Fibroblast of lung (primary cell): ENCODE measurements around the gene HK3. TPM values are rescaled to one million over a fixed set of nuclear protein-coding genes. Genes with fewer than 3 reads are reported as not detected.

Source experiments
- DNase-seq, 2 donors: peaks; one replicate each; pipeline versions ENCODE4 v3.0.0 to v3.0.0-alpha.2; 2010; ENCODE audit warnings: low read depth in 2 of 2
- H2AFZ ChIP-seq: 2 replicates; pipeline ENCODE4 v1.5.1; 2012; ENCODE audit warnings: low read length, control low read depth, inconsistent platforms
- H3K27ac ChIP-seq: 2 replicates; pipeline ENCODE4 v1.5.1; 2011; ENCODE audit warnings: low read length, control low read depth; ENCODE audit not compliant: insufficient read depth
- H3K27me3 ChIP-seq: 2 replicates; pipeline ENCODE4 v1.5.1; 2011; ENCODE audit warnings: mild to moderate bottlenecking, low read length; ENCODE audit not compliant: control insufficient read depth, insufficient read depth
- H3K36me3 ChIP-seq: 2 replicates; pipeline ENCODE4 v1.5.1; 2011; ENCODE audit warnings: low read length; ENCODE audit not compliant: control insufficient read depth, insufficient read depth
- H3K4me1 ChIP-seq: 2 replicates; pipeline ENCODE4 v1.5.1; 2011; ENCODE audit warnings: low read length; ENCODE audit not compliant: control insufficient read depth, insufficient read depth; ENCODE audit errors: extremely low read depth
- H3K4me2 ChIP-seq: 2 replicates; pipeline ENCODE4 v1.5.1; 2011; ENCODE audit warnings: low read length, control low read depth; ENCODE audit not compliant: insufficient read depth; ENCODE audit errors: extremely low read depth
- H3K4me3 ChIP-seq, 4 experiments: fragments of 200-600 bp in 1 of 4; sonication (generic) in 1 of 4; replicated peaks in 1 of 4; 2 replicates each; pipeline ENCODE4 v1.5.1; 2011 to 2016; ENCODE audit warnings: low read length in 4 of 4, low read depth in 3 of 4, mild to moderate bottlenecking in 3 of 4, control low read depth in 2 of 4, inconsistent platforms in 1 of 4, mixed read lengths in 1 of 4; ENCODE audit not compliant: insufficient read depth in 1 of 4; ENCODE audit errors: control extremely low read depth in 1 of 4
- H3K79me2 ChIP-seq: 2 replicates; pipeline ENCODE4 v1.5.1; 2012; ENCODE audit warnings: mild to moderate bottlenecking, low read length, inconsistent platforms; ENCODE audit not compliant: control insufficient read depth, insufficient read depth
- H3K9ac ChIP-seq: 2 replicates; pipeline ENCODE4 v1.5.1; 2011; ENCODE audit warnings: mild to moderate bottlenecking, low read length, control low read depth; ENCODE audit not compliant: insufficient read depth
- H3K9me3 ChIP-seq: 2 replicates; pipeline ENCODE4 v1.5.1; 2012; ENCODE audit warnings: low read depth, low read length; ENCODE audit not compliant: control insufficient read depth, insufficient read depth
- H4K20me1 ChIP-seq: 2 replicates; pipeline ENCODE4 v1.5.1; 2011; ENCODE audit warnings: low read length; ENCODE audit not compliant: control insufficient read depth, insufficient read depth; ENCODE audit errors: extremely low read depth
- EZH2 ChIP-seq: IDR thresholded peaks from 2 replicates; pipeline ENCODE4 v1.5.1; 2012; ENCODE audit warnings: low read length, control low read depth, mild to moderate bottlenecking; ENCODE audit errors: missing control alignments
- polyA plus RNA-seq, 2 donors: library from polyadenylated mRNA; depleted of rRNA in 1 of 2; stranded (reverse) in 1 of 2; unstranded in 1 of 2; fragments of >200 nt; gene quantifications; 2 replicates each; pipeline ENCODE4 v1.2.1, GENCODE V29; 2011 to 2012; ENCODE audit warnings: missing spikeins in 1 of 2
- total RNA-seq: library from RNA; depleted of rRNA; stranded (reverse); fragments of >200 nt; gene quantifications from 2 replicates; pipeline ENCODE4 v1.2.1, GENCODE V29; 2014
- TF ChIP-seq, protein P1 (sequence below), 2 donors: IDR thresholded peaks in 1 of 2; conservative IDR thresholded peaks in 1 of 2; 1 replicate in 1 of 2; 2 replicates in 1 of 2; pipeline ENCODE4 v1.5.1; 2011 to 2012; ENCODE audit warnings: low read length in 2 of 2, control low read depth in 1 of 2, inconsistent platforms in 1 of 2, low read depth in 1 of 2, mild to moderate bottlenecking in 1 of 2

HK3 gene
- total and polyA plus RNA-seq, 2 donors (not counting 1 experiment from before 2014, with no cell fraction given), result not detected

DNA sequence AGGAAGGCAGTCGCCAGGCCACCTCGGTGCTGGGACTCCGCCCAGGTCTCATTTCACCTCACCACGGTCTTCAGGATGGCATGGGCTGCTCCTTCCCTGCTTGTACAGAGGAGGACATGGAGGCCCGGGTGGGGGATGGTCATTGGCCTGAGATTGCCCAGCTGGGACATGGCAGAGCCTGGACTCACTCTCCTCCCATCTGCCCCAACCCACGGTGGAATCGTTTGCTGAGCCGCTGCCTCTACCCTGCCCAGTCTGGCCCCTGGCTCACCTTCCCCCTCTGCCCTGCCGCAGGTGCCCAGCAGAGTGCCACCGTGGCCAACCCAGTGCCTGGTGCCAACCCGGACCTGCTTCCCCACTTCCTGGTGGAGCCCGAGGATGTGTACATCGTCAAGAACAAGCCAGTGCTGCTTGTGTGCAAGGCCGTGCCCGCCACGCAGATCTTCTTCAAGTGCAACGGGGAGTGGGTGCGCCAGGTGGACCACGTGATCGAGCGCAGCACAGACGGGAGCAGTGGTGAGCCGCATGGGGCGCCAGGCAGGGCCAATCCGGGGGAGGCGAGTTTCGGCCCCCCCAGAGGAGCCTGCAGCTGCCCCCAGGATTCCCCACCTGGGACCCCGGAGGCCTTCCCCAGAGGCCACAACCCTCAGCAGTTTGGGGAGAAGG, 36.7 kb downstream of the HK3 start:
- TF ChIP-seq, protein P1, sequence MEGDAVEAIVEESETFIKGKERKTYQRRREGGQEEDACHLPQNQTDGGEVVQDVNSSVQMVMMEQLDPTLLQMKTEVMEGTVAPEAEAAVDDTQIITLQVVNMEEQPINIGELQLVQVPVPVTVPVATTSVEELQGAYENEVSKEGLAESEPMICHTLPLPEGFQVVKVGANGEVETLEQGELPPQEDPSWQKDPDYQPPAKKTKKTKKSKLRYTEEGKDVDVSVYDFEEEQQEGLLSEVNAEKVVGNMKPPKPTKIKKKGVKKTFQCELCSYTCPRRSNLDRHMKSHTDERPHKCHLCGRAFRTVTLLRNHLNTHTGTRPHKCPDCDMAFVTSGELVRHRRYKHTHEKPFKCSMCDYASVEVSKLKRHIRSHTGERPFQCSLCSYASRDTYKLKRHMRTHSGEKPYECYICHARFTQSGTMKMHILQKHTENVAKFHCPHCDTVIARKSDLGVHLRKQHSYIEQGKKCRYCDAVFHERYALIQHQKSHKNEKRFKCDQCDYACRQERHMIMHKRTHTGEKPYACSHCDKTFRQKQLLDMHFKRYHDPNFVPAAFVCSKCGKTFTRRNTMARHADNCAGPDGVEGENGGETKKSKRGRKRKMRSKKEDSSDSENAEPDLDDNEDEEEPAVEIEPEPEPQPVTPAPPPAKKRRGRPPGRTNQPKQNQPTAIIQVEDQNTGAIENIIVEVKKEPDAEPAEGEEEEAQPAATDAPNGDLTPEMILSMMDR (conservative IDR thresholded peaks at IDR 0.05 in 1 of 2, IDR thresholded peaks at IDR 0.05 in 1 of 2; ENCODE audit: low read depth in 1 of 2, low read length in 2 of 2), result no peak
- no peak for TF ChIP-seq EZH2
- Histone ChIP-seq H3K4me3 (no peak overlapping the region), H3K4me2 (no peak overlapping the region), H3K9ac (no peak overlapping the region), H3K9me3 (no peaks in the 10 kb centered on the region), H2AFZ (no peak overlapping the region), H3K27me3 (peaks cover 16% of the 10 kb centered on the region), H3K27ac (no peak overlapping the region), H3K36me3 (no peaks in the 10 kb centered on the region), H4K20me1 (no peaks in the 10 kb centered on the region), H3K4me1 (no peaks in the 10 kb centered on the region), H3K79me2 (no peaks in the 10 kb centered on the region)
- no peak for DNase-seq

DNA sequence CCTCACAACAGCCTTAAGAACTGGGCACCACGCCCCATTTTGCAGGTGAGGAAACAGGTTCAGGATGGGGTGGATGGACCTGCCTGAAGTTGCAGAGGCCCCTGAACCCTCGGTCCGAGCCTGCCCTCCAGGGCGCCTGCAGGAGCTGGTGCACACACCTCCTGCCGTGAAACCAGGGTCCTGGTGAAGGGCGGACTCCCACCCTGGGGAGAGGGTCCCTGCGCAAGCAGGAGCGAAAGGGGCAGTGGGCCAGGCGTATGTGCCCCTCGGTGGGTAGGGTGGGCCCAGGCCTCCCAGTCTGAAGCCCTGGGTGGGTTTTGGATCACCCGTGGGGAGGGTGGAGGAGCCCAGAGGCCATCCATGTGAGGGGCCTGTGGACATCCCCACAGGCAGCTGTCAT, 37.9 kb downstream of the HK3 start:
- Histone ChIP-seq H3K27ac (no peak overlapping the region), H3K9ac (no peak overlapping the region), H2AFZ (no peak overlapping the region), H3K9me3 (no peaks in the 10 kb centered on the region), H3K36me3 (no peaks in the 10 kb centered on the region), H3K27me3 (peaks cover 8% of the 10 kb centered on the region), H3K4me2 (no peak overlapping the region), H3K79me2 (no peaks in the 10 kb centered on the region), H3K4me1 (no peaks in the 10 kb centered on the region), H4K20me1 (no peaks in the 10 kb centered on the region), H3K4me3 (no peak overlapping the region)
- TF ChIP-seq, protein P1 (conservative IDR thresholded peaks at IDR 0.05 in 1 of 2, IDR thresholded peaks at IDR 0.05 in 1 of 2; ENCODE audit: low read depth in 1 of 2, low read length in 2 of 2), result no peak
- no peak for TF ChIP-seq EZH2
- no peak for DNase-seq

DNA sequence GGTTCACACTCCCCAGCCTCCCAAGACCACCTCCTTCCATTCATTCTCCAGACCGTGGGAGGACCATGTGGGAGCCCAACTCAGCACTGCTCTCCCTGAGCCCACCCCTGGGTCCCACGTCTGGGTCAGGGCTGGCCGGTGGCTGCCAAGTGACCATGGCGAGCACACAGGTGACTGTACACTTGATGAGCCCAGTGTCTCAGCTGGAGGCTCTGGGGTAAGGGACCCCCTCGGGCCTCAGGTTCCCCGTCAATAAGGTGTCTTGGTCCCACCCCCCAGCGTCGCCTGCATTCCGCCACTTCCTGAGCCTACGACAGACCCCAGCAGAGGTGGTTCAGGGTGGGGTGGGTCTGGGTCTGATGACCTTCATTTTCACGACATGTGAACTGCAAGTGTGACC, 38.8 kb downstream of the HK3 start:
- no peaks in the 10 kb centered on the region for H3K9me3 ChIP-seq
- H3K4me3 ChIP-seq, result no peak overlapping the region
- no peak overlapping the region for H3K9ac ChIP-seq
- no peak for TF ChIP-seq EZH2
- TF ChIP-seq, protein P1 (conservative IDR thresholded peaks at IDR 0.05 in 1 of 2, IDR thresholded peaks at IDR 0.05 in 1 of 2; ENCODE audit: low read depth in 1 of 2, low read length in 2 of 2), result no peak
- H3K27me3 ChIP-seq, result no peaks in the 10 kb centered on the region
- no peak overlapping the region for H3K4me2 ChIP-seq
- H2AFZ ChIP-seq, result no peak overlapping the region
- H3K36me3 ChIP-seq, result no peaks in the 10 kb centered on the region
- H3K27ac ChIP-seq, result no peak overlapping the region
- no peaks in the 10 kb centered on the region for H4K20me1 ChIP-seq
- no peak for DNase-seq
- no peaks in the 10 kb centered on the region for H3K4me1 ChIP-seq
- no peaks in the 10 kb centered on the region for H3K79me2 ChIP-seq
